GM19025 (cell line): Measurements from ENCODE around the gene HPCAL1.

Source experiments
- ATAC-seq: cut with Tn5 transposase; IDR thresholded peaks from one replicate; pipeline ENCODE4 v1.9.1; 2021; ENCODE audit warnings: mild to moderate bottlenecking, low read depth, moderate library complexity; ENCODE audit not compliant: unreplicated experiment

The HPCAL1 gene

DNA sequence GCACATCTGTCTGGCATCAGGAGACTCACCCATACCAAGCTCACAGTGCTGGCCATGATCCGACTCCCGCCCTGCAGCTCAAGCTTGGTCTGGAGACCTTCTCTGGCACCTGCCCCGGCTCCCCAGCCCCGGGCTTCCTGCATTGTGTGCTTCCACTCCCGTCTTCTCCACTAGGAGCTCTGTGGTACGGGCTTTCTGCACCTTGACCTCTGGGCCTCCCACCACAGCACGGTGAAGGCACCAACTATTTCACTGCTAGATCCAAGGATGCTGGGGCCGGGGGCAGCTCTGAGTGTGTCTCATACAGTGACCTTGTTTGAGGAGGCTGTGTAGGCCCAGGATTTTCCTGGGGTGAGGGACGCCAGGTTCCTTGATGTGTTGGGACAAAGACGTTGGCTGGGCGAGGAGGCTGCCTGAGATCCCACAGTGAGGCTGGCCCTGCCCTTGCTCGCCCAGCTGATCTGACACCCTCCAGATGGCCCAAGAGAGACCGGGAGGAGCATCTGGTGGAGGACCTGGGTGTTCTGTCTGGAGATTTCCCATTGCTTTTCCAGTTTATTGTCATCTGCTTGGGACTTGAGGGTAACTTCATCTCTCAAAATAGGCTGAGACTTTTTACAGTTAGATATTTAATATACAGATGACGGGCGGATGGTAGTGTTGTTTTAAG lies 64.0 kb downstream of the HPCAL1 start:
- ATAC-seq, result no peak

DNA sequence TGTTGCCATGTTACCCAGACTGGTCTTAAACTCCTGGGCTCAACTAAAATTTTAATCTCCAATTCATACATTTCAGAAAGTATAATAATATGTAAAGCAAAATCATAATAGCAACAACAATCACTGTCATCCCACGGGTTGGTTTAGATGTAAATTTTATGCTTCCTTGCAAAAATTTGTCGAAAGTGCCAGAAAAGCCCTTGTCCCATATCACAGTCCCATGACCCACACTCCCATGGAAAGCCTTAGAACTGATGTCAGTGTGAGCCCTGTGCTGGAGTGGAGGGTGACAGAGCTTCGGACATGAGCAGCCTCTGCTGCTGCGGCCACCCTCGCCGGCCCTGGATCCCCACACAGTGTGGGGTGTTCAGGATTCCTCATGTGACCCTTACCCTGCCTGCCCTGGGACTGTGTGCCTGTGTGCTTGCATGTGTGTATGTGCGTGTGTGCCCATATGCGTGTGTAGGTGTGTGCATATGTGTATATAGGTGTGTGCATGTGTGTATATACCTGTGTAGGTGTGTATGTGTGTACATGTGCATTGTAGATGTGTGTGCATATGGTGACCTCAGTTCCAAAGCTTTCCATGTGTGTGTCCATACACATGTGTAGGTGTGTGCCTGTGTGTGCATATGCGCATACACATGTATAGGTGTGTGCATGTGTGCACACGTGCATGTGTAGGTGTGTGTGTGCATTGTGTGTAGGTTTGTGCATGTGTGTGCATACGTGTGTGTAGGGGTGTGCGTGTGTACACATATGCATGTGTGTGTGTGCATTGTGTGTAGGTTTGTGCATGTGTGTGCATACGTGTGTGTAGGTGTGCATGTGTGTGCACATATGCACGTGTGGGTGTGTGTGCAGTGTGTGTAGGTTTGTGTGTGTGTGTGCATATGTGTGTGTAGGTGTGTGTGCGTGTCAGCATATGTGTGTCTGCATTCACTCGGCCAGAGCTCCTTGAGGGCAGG lies 65.1 kb downstream of the HPCAL1 start:
- ATAC-seq, result no peak

DNA sequence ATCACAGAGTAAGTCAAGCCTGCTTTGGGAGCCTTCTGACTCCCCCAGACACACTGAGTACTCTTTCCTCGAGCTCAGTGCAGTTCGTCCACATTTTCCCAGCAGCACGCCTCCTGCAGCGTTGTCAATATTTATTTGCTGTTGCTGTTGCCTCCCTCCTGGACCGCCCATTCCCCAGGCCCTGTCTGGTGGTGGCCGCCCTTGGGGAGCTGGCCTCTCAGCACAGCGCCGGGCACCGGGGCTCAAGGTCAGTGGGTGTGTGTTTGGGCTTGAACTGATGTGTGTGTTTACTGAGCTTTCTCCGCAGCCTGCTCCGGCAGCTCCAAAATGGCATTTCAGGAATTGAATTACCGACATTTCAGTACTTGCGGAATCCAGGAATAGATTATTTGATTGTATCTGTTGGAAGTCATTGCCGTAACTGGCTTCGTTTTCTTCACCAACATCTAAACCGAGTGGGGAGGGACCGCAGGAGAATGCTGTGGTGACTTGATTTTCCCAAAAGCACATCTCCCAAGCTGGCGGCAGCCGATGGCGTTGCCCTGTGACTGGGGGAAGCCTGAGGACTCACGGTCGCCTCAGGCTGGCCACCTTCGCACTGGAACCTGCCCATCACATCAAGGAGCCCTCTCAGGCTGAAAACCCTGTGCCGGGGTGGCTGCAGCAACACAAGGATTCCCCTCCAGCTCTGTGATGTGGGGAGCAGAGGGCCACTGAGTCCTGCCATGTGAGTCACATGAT lies 66.0 kb downstream of the HPCAL1 start:
- no peak for ATAC-seq

DNA sequence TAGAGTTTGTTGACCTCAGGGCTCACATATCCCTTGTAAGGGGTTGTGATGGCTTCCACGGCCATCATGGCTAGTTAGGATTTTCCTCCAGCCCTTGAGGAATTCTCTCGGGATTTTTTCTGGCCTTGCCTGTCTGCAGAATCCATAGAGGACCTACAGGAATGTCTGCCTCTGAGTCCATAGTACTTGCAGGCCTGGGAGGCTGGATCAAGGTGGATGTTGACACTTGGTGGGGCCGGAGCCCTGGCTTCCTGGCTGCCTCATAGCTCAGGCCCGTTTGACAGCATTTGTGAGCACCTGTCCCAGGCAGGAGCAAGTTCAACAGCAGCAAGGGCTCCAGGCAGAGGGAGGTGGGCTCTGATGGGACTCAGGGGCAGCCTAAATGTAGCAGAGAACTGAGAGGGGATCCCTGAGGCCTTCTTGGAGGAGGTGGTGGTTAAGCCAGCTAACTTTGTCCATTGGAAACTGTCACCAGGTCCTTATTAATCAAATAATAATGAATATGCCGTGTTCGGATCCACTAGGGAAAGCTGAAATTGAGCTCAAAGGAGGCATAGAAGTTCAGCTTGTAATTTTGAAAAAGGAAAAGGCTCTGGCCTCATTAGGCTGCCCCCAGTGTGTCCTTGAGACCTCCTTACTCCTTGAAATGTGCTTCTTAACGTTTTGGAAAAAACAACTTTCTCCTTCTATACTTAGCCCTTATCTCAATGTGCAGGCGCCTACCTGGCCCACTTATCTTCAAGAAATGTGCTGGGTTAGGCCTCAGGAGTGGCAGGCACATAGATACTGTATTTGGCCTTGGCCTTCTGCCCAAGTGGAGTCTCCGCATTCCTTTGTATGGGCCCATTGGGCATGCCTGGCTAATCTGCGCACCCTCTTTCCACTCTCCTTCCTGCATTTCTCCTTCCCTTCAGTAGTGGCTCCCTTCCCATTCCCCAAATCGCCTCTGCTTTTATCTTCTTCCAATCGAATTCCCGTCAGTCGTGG lies 66.9 kb downstream of the HPCAL1 start:
- ATAC-seq, result no peak

- no peak for ATAC-seq
These were observed 67.7 kb downstream of the HPCAL1 start for GRCh38 chr2:10370390-10370789.

GRCh38 chr2:10370895-10371294 lies 68.2 kb downstream of the HPCAL1 start:
- ATAC-seq, result no peak

DNA sequence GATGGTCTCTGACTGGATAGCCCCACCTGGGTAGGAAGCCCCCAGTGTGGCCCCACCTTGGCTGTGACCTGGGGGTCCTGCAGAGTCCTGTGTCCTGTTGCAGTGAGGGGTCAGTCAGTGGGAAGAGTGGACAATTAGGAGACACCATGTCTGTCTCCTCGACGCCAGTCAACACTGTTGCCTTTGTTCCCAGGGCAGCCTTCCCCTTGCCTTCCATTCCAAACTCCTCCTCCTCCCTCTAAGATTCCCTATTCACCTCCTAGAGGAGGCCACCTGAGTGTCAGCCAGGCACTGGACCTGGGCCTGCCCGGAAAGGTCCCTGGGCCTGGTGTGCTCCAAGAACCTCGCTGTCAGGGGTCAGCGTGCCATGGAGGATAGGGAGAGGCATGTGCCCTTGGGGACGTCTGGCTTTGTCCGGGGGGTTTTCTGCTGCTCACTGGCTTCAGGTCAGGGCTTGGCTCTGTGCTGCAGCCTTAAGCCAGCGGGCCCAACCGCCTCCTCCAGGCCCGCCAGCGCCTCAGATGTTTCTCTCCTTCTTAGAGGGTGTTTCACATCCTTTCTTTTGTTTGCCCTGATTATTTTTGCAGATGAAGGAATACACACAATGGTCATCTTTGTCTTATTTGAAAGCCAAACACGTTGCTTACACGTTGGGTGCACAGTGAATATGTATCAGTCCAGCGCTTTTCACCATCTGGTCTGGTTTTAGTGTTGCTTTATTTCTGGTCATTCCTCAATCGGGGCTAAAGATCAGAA lies 68.9 kb downstream of the HPCAL1 start:
- ATAC-seq, result no peak

DNA sequence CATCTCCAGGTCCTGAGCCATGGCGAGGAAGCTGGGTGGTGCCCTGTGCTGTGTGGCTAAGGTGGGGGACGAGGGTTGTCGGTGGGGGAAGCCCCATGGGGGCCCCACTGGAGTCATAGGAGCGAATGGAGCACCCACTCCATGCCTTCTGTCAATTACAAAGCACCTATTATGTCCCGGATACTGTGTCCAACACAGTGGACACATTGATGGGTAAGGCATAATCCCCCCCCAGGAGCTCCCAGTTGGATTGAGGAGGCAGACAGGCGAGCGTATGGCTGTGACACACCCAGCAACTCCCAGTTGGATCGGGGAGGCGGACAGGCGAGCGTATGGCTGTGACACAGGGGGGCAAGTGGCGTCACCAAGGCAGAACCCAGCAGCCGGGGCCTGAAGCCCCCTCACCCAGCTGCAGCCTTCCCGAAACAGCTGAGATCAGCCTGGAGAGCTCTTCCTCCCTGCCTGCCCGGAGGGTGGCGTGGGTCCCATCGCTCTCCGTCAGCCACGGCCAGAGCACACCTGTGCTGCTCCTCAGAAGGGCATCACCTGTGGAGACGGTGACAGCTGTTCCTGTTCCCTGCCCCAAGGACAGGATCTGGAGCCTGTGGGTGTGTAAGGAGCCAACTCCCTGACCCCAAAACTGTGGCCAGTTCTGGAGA lies 69.6 kb downstream of the HPCAL1 start:
- no peak for ATAC-seq

DNA sequence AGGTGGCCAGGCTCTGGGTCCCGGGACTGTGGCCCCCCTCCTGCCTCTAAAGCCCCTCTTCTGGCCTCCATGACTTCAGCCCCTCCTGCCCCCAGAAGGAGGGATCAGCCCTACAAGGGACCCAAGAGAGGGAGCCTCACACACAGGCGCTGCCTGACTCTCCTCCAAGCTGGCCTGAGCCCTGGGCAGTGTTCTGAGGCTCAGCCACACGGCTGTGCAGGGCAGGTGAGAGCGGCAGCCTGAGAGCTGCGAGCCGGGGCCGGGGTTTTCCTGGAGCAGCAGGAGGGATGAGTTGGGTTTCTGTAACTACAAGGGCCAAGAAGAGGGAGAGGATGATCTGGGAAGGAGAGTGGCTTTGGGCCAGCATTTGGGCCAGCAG lies 70.1 kb downstream of the HPCAL1 start:
- ATAC-seq, result no peak

DNA sequence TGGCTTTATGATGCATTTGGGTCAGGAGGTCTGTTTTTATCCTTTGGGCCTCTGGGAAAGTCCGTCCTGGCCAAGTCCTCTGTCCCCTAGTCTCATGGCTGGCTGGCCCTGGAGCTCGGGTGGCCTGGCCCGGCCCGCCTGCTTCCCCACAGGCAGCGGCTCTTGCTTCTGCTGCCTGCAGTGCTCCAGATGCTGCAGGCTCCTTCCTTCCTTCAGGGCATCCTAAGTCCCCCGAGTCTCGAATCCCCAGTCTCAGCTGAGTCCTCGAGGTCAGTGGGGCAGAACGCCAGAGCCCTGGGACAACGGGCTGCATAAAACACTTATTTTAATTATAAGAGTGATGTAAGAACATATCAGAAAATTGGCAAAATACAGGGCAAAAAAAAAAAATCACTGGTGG lies 71.2 kb downstream of the HPCAL1 start:
- ATAC-seq, result no peak

DNA sequence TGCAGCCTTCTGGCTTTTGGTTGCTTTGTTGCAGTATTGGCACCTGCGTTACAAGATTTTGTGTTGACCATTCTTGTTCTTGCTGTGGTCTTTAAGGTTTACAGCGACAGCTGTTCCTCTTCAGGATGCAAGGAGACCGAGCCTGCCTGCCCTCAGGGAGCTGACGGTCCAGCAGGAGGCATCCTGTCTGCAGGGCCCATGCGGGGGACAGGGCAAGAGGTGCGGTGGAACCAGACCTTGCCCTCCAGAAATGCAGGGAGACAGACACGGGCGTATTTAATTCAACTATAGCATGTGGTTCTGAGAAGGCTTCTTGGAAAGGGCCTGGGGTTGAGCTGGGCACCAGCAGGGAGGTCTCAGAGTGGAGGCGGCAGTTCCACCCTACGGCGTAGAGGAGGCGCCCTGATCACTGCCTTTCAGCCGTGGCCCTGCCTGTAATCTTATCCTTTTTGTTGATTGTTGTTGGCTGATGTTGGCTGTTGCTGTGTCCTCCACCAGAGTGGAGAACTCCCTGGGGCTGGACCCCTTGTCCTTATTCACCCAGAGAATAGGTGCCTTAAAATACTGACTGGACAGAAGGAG lies 71.7 kb downstream of the HPCAL1 start:
- ATAC-seq, result no peak

DNA sequence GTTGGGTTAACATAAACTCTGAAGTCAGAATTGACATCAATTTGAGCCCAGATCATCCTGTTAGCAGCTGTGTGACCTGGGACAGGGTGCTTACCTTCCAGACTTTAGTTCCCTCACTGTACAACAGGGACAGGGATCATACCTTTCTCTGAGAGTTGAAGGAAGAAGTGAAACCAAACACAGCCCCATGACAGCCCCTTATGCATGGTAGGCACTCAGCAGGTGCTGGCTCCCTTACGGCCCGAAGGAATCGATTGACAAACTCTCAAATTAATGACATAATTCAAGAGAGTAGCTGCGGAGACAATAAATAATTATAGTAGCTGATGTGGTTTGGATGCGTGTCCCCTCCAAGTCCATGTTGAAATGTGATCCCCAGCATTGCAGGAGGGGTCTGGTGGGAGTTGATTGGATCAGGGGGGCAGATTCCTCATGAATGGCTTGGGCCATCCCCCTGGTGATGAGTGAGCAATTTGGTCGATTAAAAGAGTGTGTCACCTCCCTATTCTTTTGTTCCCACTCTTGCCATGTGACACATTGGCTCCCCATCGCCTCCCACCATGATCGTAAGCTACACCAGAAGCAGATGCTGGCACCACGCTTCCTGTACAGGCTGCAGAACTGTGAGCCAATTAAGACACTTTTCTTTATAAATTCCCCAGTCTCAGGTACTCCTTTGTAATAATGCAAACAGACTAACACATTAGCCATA lies 73.0 kb downstream of the HPCAL1 start:
- ATAC-seq, result no peak

DNA sequence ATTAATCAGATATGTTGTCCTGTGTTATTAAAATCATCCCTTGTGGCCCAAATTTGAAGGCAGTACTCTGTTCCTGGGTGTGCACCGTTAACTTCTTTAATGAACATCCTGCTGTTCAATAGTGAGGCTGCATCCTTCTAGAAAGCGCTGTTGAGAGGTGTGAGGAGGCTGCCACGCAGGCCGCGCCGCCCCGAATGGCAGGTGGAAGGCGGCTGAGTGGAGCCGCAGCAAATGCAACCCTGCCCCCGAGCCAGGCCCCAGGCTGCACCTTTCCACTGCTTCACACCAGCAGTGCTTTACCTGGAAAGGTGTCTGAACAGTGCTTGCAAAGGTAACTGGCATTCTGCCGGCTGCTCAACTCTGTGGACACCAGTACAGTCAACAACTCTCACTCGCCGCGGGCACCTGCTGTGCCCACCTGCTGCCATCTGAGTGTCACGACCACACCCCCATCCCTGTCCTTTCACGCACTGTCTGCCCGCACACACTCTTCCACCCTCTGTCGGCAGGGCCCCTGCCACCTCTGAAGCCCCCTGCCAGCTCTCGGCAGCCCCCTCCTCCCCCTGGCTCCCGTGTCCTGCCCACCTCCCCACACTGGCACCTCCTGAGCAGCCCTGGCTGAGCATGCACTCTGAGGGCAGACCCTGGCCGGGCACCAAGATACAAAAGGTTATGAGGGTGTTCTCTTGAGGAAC lies 74.5 kb downstream of the HPCAL1 start:
- ATAC-seq, result no peak

GRCh38 chr2:10377747-10378085 lies 75.0 kb downstream of the HPCAL1 start:
- ATAC-seq, result no peak

DNA sequence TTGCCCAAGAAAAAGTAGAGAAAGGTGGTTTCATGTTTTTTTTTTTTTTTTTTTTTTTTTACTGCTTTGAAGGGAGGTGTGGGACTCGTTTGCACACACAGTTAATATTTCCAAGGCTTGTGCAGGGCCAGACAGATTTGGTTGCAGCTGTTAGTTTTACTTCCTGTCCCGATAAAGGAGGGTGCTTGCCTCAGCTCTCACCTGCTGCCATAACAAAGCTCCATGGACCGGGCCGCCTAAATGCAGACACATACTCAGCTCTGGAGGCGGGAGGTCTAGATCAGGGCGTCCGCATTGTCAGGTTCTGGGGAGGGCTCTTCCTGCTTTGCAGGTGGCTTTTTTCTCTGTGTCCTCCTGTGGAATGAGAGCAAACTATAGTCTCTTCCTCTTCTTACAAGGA lies 75.5 kb downstream of the HPCAL1 start:
- ATAC-seq, result peak; percentile 68

DNA sequence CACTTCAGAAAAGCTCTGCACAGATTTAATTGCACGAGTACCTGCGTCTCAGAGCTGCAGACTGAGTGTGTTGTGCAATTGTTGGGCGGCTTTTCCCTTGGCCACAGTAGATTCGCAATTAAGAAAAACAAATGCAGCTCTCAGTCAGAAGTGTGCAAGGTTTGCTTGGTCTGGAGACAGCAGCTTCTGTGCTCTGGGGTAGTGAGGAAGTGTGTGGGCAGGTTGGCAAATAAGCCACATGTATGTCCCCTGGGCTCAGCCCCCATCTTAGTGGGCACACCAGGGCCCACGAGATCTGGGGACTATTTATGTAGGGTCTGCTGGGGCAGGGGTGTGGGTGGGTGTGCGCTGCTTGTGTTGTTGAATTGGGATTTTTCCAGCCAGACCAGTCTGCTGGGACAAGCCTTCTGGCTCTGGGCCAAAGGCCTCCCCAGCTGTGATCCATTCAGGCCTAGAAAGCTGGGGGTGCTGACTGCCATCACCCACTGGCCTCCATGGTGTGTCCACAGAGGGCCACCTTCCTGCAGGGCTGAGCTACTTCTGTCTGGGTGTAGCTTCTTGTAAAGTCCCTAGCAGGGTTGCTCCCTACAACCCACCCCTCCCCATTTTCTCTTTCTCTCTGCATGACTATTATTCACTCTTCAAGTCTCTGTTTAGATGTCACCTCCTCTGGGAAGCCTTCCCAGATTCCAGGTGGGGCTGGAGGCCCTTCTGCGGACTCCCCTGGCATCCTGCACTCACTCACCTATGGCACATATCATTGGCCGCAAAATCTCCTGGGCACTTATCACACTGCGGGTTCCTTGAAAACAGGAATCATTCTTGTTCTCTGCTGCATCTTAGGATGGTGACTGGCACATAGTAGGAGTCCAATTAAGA lies 77.6 kb downstream of the HPCAL1 start:
- no peak for ATAC-seq
